Measurements from ENCODE around the gene PTPRD. TPM values are rescaled to one million over a fixed set of nuclear protein-coding genes. Genes with fewer than 3 reads are reported as not detected.
A peak's percentile ranks its signal among the peaks of the same experiment; 100 is the strongest.

The PTPRD gene
- total RNA-seq, 4 donors from 2014 or later = 0.72 to 8.0 (median 3.0) TPM

DNA sequence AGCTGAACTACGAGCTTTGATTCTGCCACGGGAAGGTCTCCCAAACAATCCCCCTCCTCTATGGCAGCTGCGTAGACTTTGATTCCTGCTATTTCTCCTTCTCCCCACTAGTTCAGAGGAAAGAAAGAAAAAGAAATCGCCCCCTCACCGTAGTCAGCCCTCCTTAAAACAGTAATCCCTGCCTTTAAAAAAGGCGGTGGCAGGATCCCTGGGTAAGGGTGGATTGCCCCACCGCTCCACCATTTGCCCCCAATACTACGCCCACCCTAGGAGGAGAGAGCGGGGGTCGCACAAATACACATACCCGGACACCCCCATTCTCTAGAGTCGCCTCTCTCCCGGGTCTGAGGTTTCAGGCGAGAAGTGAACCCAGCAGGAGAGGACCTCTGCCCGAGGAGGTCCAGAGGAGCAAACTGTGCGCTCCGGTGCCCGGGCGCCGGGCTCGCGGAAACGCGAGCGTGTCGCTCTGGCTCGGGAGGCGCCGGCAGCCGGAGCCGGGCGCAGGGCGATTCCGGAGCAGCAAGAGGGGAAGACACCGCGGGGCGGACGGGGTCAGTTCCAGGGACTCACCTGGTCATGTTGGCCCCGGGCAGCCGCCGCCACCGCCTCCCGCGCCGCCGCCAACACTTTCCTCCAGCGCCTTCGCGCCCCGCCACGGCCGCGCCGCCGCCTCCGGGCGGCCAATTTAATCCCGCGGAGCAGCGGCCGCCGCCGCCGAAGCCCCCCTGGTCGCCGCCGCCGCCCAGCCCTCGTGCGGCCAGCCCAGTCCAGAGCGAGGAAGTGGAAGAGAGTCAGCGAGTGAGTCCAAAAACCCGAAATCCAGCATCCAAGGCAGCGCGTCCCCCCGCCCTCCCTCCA lies 1755.5 kb downstream of the PTPRD start:
- WGBS, 2 donors = 1% methylated on average over 40 to 48 of the region's 76 CpGs
- DNase-seq (ENCODE audit: low spot score in 2 of 2) = no peak
- TF ChIP-seq CTCF (IDR thresholded peaks at IDR 0.05) (no peak), POLR2A (IDR thresholded peaks at IDR 0.05) (no peak)
- H3K4me3 ChIP-seq (ENCODE audit: low read depth, poor library complexity, severe bottlenecking) = peak overlapping the region; percentile 44
- intact Hi-C loops (cut with DNase I; ENCODE audit: low total_unique reads) = no loop called here

DNA sequence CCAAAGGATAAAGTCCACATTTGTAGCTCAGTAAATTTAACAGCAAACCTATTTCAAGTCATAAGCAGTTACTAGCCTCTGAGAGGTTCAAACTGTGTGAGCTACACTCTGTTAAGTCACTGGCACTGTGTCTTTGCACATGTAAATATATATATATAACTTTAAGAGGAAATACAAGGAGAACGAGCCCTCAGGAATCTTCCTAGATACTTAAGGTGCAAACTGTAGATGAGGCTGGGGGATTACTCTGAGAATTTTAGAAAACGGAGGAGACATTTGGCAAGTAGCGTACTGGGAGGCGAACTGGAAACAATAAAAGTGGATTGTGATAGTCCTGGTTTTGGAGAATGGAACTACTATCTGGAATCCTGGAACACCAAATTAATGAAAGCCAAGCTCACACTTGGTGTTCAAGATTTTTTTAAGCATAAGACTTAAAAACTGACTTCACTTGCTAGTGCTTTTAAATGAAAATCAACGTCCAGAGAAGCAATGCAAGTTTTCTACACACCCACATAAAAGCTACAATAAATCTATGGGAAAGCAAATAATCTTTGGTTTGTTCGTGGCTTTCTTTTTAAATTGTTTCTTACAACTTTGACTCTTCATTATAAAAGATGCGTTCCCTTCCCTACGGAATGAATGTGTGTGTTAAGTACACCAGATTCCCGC lies 1756.3 kb downstream of the PTPRD start:
- intact Hi-C loops (cut with DNase I; ENCODE audit: low total_unique reads) = no loop called here
- 27 to 30% methylated on average over 9 of the region's 9 CpGs for WGBS, 2 donors
- no peak overlapping the region for H3K4me3 ChIP-seq (ENCODE audit: low read depth, poor library complexity, severe bottlenecking)
- TF ChIP-seq POLR2A (IDR thresholded peaks at IDR 0.05) = no peak
- TF ChIP-seq CTCF (IDR thresholded peaks at IDR 0.05) = no peak
- no peak for DNase-seq (ENCODE audit: low spot score in 2 of 2)

GRCh38 chr9:8855046-8855445 lies 1757.8 kb downstream of the PTPRD start:
- no peak for TF ChIP-seq POLR2A (IDR thresholded peaks at IDR 0.05)
- TF ChIP-seq CTCF (IDR thresholded peaks at IDR 0.05) = no peak
- intact Hi-C loops (cut with DNase I; ENCODE audit: low total_unique reads) = no loop called here
- WGBS, 2 donors = 76 to 90% methylated on average over 1 of the region's 1 CpG
- no peak for DNase-seq (ENCODE audit: low spot score in 2 of 2)
- H3K4me3 ChIP-seq (ENCODE audit: low read depth, poor library complexity, severe bottlenecking) = no peak overlapping the region

DNA sequence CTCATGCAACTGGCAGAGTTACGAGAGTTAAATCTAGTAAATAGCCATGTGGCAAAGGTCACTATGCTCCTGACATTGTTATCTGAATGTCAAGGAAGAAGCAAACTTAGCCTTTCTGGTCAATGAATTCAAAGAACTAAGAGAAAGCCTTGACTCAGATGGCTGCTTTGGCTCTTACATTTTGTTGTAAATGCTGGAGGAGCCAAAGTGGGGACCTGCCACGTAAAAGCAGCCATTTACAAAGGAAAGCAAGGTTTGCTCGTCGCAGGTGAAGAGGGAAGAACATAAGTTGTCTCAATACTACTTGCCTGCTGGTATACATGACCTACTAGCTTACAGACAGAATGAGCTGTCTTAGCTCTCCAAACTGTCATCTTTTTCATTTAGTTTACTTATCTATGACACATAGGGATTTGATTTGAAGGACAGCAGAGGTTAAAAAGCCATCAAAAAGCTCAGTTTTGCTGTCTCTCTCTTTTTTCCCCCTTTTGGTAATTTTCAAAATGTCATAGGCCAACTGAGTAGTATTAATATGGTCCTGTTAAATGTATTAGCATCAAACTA lies 1760.4 kb downstream of the PTPRD start:
- TF ChIP-seq CTCF (IDR thresholded peaks at IDR 0.05) (no peak), POLR2A (IDR thresholded peaks at IDR 0.05) (no peak)
- no peak for DNase-seq (ENCODE audit: low spot score in 2 of 2)
- intact Hi-C loops (cut with DNase I; ENCODE audit: low total_unique reads) = no loop called here
- 90 to 95% methylated on average over 4 of the region's 4 CpGs for WGBS, 2 donors
- H3K4me3 ChIP-seq (ENCODE audit: low read depth, poor library complexity, severe bottlenecking) = no peak overlapping the region

- TF ChIP-seq CTCF (IDR thresholded peaks at IDR 0.05) = no peak
- no peak for TF ChIP-seq POLR2A (IDR thresholded peaks at IDR 0.05)
- intact Hi-C loops (cut with DNase I; ENCODE audit: low total_unique reads) = no loop called here
- H3K4me3 ChIP-seq (ENCODE audit: low read depth, poor library complexity, severe bottlenecking) = no peak overlapping the region
- no peak for DNase-seq (ENCODE audit: low spot score in 2 of 2)
These were observed 1761.9 kb downstream of the PTPRD start for GRCh38 chr9:8850914-8851313.
